A673 (cell line): ENCODE data around the gene ATF1. TPM values are rescaled to one million over a fixed set of nuclear protein-coding genes. Genes with fewer than 3 reads are reported as not detected.
"Not testable (repeated sequence)": the region's sequence is repeated elsewhere in the genome, so short reads cannot be mapped to it uniquely, and the experiment has no call there.

Experiments used
- BruUV-seq: library from RNA; stranded (reverse); fragments of 400-500 nt; replicated peaks from 2 replicates; lab custom pipeline; 2021; lab: Mats Ljungman, UMichigan
- CTCF ChIA-PET: fragments of 300-600 bp; sonication (Branson Sonifier 250); formaldehyde crosslinking; loops from one replicate; lab custom pipeline; 2022; ENCODE audit warnings: antibody characterized with exemption; lab: Charles Lee
- POLR2A ChIA-PET: fragments of 300-600 bp; sonication (Branson Sonifier 250); formaldehyde crosslinking; loops from one replicate; lab custom pipeline; 2022; ENCODE audit warnings: antibody characterized with exemption; ENCODE audit not compliant: low non-redundant PET; lab: Charles Lee
- DNase-seq: peaks from one replicate; pipeline ENCODE4 v3.0.0-alpha.2; 2015; ENCODE audit warnings: low spot score
- H3K27ac ChIP-seq: fragments of 200-600 bp; sonication (generic); 2 replicates; pipeline ENCODE4 v1.5.1; 2016; ENCODE audit warnings: mixed run types, low read depth, mild to moderate bottlenecking, mixed read lengths, antibody characterized with exemption, low read length; ENCODE audit not compliant: poor library complexity, severe bottlenecking
- H3K27me3 ChIP-seq: fragments of 200-600 bp; sonication (generic); replicated peaks from 2 replicates; pipeline ENCODE4 v1.6.1; 2017; ENCODE audit warnings: mixed run types, low read depth, mild to moderate bottlenecking, mixed read lengths, antibody characterized with exemption, low read length; ENCODE audit not compliant: insufficient read depth, poor library complexity
- H3K36me3 ChIP-seq: fragments of 200-600 bp; sonication (generic); 2 replicates; pipeline ENCODE4 v1.6.1; 2016; ENCODE audit warnings: mixed run types, mild to moderate bottlenecking, mixed read lengths, antibody characterized with exemption, low read length; ENCODE audit not compliant: insufficient read depth, poor library complexity, severe bottlenecking
- H3K4me1 ChIP-seq: fragments of 200-600 bp; sonication (generic); 2 replicates; pipeline ENCODE4 v1.6.1; 2017; ENCODE audit warnings: mixed run types, mild to moderate bottlenecking, mixed read lengths, antibody characterized with exemption, low read length; ENCODE audit not compliant: insufficient read depth, poor library complexity, severe bottlenecking
- H3K4me3 ChIP-seq: fragments of 200-600 bp; sonication (generic); 2 replicates; pipeline ENCODE4 v1.5.1; 2016; ENCODE audit warnings: low read depth, mixed run types, mild to moderate bottlenecking, mixed read lengths, low read length; ENCODE audit not compliant: poor library complexity, severe bottlenecking
- H3K9me3 ChIP-seq: fragments of 200-600 bp; sonication (generic); 2 replicates; pipeline ENCODE4 v1.6.1; 2016; ENCODE audit warnings: mixed run types, low read depth, mild to moderate bottlenecking, mixed read lengths, antibody characterized with exemption, low read length; ENCODE audit not compliant: poor library complexity, severe bottlenecking
- CTCF ChIP-seq: fragments of 300-800, 200-600 bp; sonication (generic); conservative IDR thresholded peaks from 2 replicates; pipeline ENCODE4 v1.5.1; 2017; ENCODE audit warnings: low read depth, mild to moderate bottlenecking, antibody characterized with exemption, low read length, moderate library complexity, mixed read lengths
- EZH2 ChIP-seq: fragments of 200-600 bp; sonication (generic); IDR thresholded peaks from 2 replicates; pipeline ENCODE4 v1.6.1; 2017; ENCODE audit warnings: borderline replicate concordance, low read depth, mild to moderate bottlenecking, mixed read lengths, antibody characterized with exemption, low read length; ENCODE audit not compliant: poor library complexity, severe bottlenecking
- intact Hi-C: fragments of 100-400 bp; cut with micrococcal nuclease; formaldehyde crosslinking; loops from one replicate; pipeline ENCODE4 v1.10.0; 2022; ENCODE audit not compliant: unreplicated experiment
- total RNA-seq: library from RNA; stranded (reverse); gene quantifications from 2 replicates; pipeline ENCODE4 v1.2.3, GENCODE V29; 2021

The ATF1 gene
- total RNA-seq, 1 experiment from 2014 or later, result 42.3 TPM

GRCh38 chr12:50803230-50803875 lies 39.5 kb downstream of the ATF1 start:
- H3K27me3 ChIP-seq, result no peaks in the 10 kb centered on the region
- CTCF ChIA-PET, result no interaction called here
- H3K27ac ChIP-seq, result no peak overlapping the region
- no peak for TF ChIP-seq EZH2
- TF ChIP-seq CTCF, result no peak
- no peaks in the 10 kb centered on the region for H3K4me1 ChIP-seq
- intact Hi-C loops, result no loop called here
- POLR2A ChIA-PET, result no interaction called here
- peaks cover 23% of the 10 kb centered on the region for H3K9me3 ChIP-seq
- no peak overlapping the region for H3K4me3 ChIP-seq
- no TSS peak for BruUV-seq
- DNase-seq, result no peak
- peaks cover 24% of the 10 kb centered on the region for H3K36me3 ChIP-seq

- intact Hi-C loops, result no loop called here
- TF ChIP-seq EZH2 (no peak), CTCF (no peak)
- ChIA-PET CTCF (interaction anchor here (0.7 kb wide), 1 partner anchor 881 kb away, joined by 7 read pairs; no protein-coding TSS in a partner anchor), POLR2A (interaction anchor here (0.7 kb wide), 1 partner anchor 329 kb away, joined by 4 read pairs; no protein-coding TSS in a partner anchor)
- DNase-seq, result no peak
- Histone ChIP-seq H3K4me3 (no peak overlapping the region), H3K9me3 (no peaks in the 10 kb centered on the region), H3K27ac (no peak overlapping the region), H3K27me3 (no peaks in the 10 kb centered on the region), H3K4me1 (no peaks in the 10 kb centered on the region), H3K36me3 (peaks cover 23% of the 10 kb centered on the region)
- BruUV-seq, result no TSS peak
Observed at GRCh38 chr12:50806176-50806575, 42.3 kb downstream of the ATF1 start.

GRCh38 chr12:50809131-50809530 lies 45.2 kb downstream of the ATF1 start:
- H3K27ac ChIP-seq, DNase-seq, BruUV-seq, intact Hi-C loops, H3K27me3 ChIP-seq, H3K4me1 ChIP-seq, H3K4me3 ChIP-seq, H3K9me3 ChIP-seq, POLR2A ChIA-PET: not testable (repeated sequence)
- peaks cover 28% of the 10 kb centered on the region for H3K36me3 ChIP-seq
- CTCF ChIA-PET, result interaction anchor here (0.7 kb wide), 1 partner anchor 58 kb away, joined by 3 read pairs; no protein-coding TSS in a partner anchor

GRCh38 chr12:50814921-50815320 lies 51.0 kb downstream of the ATF1 start:
- POLR2A ChIA-PET, BruUV-seq, H3K27ac ChIP-seq, H3K4me1 ChIP-seq, H3K4me3 ChIP-seq, H3K27me3 ChIP-seq, H3K9me3 ChIP-seq, CTCF ChIA-PET, DNase-seq: not testable (repeated sequence)
- peaks cover 45% of the 10 kb centered on the region for H3K36me3 ChIP-seq
- intact Hi-C loops, result loop anchor here (10.0 kb wide), 1 partner anchor 310 kb away; the partner anchor contains the start of gene DIP2B
